ELF-1 (cell line): ENCODE data around the gene MAEA.
"Not testable (repeated sequence)": the region's sequence is repeated elsewhere in the genome, so short reads cannot be mapped to it uniquely, and the experiment has no call there.

Experiments
- DNase-seq: peaks from one replicate; pipeline ENCODE4 v3.0.0-alpha.2; 2016; ENCODE audit warnings: low read depth, low spot score

The MAEA gene

DNA sequence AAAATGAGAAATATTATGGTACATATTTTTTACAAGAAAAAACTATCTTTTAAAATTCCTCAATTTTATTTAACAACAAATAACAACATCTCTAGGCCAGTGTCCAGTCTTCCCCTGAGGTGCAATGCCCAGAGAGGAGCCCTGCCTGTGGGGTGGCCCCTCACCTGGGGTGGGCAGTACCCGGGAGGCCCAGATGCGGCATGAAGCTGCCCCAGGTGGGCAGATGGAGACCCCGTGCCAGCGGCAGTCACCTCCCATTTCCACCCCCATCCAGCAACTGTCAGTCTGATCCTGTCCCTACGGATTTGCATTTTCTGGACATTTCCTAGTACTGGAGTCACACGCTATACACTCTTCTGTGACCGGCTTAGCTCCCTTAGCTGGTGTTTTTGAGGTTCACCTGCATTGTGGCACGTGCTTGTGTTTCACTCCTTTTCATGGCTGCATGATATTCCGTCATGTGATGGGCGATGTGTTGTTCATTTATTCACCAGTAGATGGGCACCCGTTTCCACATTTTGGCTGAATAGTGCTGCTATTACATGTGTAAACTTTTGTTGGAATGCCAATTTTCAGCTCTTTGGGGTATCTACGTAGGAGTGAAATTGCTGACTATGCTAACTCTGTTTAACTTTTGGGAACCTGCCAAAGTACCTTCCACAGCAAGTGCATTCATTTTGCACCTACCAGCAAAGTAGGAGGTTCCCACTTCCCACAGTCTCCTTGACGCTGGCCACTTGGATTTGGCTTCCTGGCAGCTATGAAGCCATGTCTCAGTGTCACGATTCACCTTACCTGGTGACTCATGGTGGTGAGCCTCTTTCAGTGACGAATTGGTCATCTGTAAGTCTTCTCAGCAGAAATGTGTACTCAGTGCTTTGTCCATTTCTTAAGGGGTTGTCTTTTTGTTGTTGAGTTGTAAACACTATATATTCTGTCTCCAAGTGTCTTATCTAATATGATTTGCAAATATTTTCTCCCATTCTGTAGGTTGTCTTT lies 11.7 kb upstream of the MAEA start:
- DNase-seq: no peak

DNA sequence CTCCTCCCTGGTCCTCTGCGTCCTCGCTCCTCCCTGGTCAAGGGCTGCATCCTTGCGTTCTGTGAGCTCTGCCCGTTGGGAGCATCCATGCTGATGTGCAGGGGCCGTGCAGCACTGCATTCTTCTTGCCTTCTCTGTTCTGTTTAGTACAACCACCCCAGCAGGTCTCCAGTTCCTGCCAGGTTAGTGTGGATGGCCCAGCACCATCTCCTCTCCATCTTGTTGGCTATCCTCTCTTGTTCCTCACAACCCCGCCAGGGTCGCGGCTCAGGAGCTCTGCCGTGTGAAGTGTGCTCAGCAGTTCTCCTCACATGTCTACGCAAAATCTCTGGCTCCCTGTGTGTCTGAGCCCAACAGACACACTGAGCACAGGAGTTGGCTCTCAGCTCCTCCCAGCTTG lies 10.4 kb upstream of the MAEA start:
- no peak for DNase-seq

GRCh38 chr4:1283711-1284110 lies 6.0 kb upstream of the MAEA start:
- DNase-seq: no peak

- DNase-seq: no peak
Measured at GRCh38 chr4:1285151-1285789, 4.4 kb upstream of the MAEA start.

- peak; percentile 33 for DNase-seq
Measured at GRCh38 chr4:1285790-1286553, 3.7 kb upstream of the MAEA start.

DNA sequence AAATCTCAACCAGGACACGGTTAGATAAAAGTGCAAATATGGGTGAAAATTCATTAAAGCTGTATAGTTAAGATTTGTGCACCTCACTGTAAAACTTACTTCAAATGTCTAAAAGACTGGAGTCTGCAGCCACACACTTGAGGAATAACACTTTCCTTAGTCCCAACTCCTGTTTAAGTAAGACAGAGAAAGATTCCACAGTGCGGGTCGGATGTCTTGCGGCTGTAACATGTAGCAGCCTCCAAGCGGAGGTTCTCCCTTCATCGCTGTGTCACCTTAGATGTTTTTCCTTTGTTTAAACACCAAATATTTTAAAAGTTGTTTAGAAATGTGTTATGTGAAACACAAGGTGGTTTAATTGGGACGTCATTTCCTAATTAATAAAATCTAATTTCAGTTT lies 905 bp upstream of the MAEA start:
- DNase-seq: no peak

DNA sequence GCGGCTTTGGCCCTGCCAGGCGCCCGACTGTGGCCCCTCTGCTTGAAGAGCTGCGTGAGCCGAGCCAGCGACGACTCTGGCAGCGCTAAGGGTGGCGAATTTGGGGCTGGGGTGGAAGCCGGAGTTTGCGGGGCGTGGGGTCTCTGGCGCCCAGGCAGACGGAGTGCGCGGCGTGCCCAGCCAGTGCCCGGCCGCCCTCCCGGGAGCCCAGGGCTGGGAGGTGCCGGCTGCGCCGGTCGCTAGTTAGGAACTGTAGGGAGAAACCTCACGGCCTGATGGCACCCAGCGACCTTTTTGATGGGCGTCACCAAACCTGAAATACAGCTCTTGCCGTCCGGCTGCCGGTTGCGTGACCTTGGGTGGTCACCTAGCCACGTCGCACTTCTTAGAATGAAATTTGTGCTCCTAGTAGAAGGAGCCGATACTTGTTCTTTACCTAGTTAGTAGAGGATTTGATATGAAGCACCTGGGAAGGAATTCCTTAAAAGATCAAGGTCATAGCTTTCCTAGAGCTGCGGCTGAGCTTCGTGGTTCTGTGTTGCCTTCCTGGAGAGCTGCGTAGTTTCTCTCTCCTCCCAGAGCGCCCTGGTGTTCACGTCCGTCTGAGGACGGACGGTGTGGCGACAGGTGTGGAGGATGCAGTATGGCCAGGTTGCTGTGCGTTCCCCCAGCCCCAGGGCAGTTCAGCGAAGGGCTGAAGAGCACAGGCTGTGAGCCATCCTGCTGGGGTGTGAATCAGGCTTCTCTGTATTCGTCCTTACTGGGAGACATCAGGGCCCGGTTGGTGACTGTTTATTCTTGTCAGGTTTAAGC lies 680 bp downstream of the MAEA start:
- peak; percentile 50 for DNase-seq

GRCh38 chr4:1291091-1291490 lies 1.4 kb downstream of the MAEA start:
- no peak for DNase-seq

GRCh38 chr4:1291996-1292702 lies 2.5 kb downstream of the MAEA start:
- no peak for DNase-seq

DNA sequence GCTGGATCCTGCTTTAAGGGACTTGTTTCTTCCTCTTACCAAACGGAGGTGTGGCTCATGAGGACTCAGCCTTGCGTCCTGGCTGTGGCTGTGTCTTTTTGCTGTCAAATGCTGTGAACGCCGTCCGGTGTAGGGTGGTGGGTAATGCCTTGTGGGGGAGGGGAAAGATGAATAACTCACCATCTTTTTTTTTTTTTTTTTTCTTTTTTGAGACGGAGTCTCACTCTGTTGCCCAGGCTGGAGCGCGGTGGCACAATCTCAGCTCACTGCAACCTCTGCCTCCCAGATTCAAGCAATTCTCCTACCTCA lies 3.0 kb downstream of the MAEA start:
- not testable (repeated sequence) for DNase-seq

DNA sequence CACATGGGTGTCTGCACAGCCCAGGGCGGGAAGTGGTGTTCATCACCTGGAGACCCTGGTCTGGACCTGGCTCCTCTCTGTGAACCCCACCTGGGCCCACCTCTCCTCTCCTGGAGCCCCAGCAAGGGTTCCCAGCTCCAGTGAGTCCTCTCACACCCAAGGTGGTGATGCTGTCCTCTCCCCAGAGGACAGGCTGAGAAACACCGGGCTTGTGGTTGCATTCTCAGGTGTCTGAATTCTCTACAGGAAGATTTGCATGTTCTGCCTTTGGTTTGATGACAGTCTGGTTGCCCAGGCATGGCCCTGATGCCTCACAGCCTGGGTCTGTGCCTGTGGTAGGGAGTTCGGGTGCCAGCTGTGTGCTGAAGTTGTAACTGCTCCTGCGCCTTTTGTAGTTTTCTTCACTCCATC lies 3.8 kb downstream of the MAEA start:
- no peak for DNase-seq

GRCh38 chr4:1293991-1294390 lies 4.3 kb downstream of the MAEA start:
- DNase-seq: no peak

GRCh38 chr4:1294424-1294823 lies 4.7 kb downstream of the MAEA start:
- no peak for DNase-seq

- no peak for DNase-seq
Measured at GRCh38 chr4:1294891-1295290, 5.2 kb downstream of the MAEA start.

DNA sequence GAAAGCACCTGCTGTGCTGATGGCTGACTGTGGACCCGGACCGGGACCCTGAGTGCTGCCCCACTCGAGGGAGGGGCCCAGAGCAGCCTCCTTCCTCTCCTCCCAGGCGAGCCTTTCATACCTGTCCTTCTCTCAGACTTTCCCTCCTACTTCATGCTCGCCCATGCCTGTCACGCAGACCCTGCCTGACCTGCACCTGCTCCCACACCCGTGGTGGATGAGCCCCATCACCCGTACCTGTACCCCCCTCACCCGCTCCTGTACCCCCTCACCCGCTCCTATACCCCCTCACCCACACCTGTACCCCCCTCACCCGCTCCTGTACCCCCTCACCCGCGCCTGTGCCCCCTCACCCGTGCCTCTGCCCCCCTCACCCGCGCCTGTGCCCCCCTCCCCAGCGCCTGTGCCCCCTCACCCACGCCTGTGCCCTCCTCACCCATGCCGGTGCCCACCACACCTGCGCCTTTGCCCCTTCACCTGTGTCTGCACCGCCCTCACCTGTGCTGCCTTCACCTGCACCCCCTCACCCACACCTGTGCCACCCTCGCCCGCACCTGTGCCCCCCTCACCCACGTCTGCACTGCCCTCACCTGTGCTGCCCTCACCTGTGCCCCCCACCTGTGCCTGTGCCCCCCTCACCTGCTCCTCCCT lies 5.8 kb downstream of the MAEA start:
- no peak for DNase-seq

GRCh38 chr4:1296324-1297022 lies 6.8 kb downstream of the MAEA start:
- DNase-seq: no peak

- DNase-seq: no peak
Measured at GRCh38 chr4:1297023-1297395, 7.3 kb downstream of the MAEA start.

DNA sequence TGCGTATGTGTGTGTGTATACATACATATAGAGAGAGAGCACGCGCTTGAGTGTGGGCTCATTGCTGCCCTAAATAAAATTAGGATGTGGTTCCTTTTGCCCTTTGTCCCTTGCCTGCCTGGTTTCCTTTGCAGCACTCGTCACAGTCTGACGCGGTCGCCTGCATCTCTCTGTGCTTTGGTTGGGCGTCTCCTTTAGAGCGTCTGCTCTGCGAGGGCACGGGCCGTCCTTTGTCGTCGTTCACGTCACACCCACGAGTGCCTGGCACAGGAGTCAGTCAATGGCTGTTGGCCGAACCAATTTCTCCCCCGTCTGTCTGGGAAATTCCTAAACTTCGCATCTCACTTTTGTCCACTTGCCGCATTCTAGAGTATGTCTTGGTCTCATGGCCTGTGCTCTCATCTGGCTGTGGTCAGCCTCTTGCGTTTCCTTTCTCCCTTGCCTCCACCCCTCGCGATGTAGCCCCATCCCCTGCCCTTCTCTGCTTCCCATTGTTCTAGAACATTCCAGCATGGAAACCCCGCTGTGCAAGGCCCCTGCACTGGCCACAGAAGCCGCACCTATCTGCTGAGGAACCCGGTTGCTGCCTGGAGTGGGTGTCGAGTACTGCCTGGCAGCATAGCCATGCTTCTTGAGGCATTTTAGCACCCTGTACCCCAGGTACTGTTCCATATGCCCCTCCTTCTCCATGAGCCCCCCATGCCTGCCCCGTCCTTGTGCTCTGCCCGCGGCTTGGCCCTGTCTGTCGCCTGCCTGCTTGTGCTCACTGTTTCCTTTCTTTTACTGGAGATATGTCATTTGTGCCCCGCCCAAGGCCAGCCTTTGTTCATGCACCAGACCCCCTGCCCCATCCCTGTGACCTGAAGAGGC lies 8.0 kb downstream of the MAEA start:
- no peak for DNase-seq

GRCh38 chr4:1298461-1298860 lies 8.8 kb downstream of the MAEA start:
- DNase-seq: no peak
